Thoracic aorta endothelial cell (primary cell): ENCODE measurements around the gene SP140. TPM values are rescaled to one million over a fixed set of nuclear protein-coding genes. Genes with fewer than 3 reads are reported as not detected.

Source experiments
- total RNA-seq: library from RNA; depleted of rRNA; stranded (reverse); fragments of >200 nt; gene quantifications from 2 replicates; pipeline ENCODE4 v1.2.3, GENCODE V29; 2012

The SP140 gene
- total RNA-seq: 0.66 TPM in 1 of 2 replicates, not detected in the other

DNA sequence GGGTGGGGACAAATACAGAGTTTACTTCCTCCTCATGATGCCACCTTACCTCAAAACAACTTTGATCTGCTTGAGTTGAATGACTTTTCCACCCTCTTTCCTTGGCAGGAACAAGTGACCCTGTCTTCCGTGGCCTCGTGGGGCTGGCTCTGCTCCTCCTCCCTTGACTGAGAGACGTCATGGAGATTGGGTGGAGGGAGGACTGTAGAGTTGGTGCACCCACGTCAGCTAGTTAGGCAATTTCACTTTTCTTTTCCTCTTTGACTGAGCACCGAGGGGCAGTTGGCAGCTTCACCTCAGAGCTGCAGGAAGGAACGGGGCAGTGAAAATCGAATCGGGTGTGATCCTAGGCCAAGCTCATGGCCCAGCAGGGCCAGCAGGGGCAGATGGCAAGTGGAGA lies at the start of gene SP140:
TSS of gene SP140 (plus strand) at position 251 of the 400 bp plus-strand sequence. CDS start at position 360, 109 bp downstream.

DNA sequence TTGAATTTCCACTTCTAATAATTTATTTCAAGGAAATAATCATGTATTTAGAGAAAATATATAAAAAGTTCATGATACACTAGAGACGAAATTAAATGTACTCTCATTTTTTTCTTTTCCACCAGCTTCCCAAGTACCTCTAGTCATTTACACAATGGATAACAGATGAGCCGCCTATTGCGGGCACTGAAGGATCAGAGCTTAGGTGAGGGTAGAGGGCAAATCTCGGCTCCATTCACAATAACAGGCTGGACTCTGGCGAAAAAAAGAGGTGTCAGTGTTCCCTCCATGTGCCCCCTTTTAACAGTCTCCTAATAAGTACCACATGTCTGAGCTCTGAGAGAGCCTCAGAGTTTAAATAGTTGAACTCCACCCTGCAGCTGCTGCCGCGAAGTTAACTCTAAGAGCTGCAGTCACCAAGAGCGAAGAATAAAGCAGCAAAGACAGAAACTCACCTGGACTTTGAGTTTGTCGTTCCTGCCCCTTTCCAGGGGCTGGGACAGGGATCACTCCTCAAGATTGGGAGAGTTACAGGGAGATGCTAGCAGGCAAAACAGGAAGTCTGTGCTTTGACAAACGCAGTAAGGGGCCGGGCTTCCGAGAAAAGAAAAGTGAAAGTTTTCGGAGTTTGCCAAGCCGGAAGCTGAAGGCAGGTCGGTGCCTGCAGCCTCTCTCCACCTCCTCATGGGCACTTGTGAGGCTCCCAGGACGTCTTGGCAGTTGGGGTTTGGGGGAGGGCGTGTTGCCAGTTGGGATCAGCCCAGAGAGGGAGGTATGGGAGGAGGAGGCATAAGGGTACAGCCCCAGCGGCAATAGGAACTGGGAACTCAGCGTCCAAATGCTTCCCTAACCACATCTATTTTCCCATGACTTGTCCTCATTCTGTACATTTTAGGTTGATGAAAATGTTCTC lies 5.9 kb upstream of the SP140 start, which contains the start of gene SP110:
TSS of gene SP110 (minus strand) at position 566 of the 913 bp plus-strand sequence. CDS start 3,057 bp downstream, outside the sequence.

DNA sequence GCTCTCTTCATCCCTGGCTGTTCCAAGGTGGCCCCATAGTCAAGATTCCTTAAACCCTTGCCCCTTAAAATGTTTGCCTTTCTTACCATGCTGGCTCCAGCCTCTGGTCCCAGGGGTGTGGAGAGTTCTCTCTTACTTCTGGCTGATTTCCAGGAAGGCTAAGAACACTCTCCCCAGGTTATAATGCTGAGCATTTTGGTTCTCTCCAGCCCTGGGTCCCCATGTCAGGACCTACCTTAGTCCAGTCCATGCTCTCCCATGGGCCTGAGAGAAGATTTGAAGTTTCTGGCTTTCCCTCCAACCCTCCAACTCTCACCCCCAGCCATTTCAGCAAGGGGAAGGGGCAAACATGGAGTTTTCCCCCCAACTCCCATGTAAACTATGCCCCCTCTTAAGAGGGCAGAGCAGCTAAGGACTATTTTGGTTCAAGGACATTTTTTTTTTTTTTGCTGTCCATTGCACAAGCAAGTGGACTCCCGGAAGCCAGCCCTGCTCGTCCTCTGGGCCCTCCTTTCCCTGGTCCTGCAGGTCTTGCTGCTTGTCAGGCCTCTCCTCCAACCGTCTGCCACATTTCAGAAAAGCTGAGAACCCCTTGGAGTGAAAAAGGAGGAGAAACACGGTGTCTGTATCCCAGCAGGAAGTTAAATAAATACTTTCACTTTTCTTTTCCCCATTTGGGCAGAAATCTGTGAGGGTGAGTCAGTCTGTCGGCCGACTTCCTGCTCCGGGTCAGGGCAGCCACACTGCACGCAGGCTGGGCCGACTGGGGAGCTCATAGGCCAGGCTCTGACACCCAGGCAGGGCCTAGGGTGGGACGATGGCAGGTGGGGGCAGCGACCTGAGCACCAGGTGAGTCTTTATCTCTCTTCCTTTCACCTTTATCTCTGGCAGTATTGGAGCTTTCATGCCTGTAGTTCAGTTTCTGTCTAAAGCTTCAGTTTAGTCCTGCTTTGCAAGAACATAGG lies 101.2 kb downstream of the SP140 start, which contains the start of gene SP140L:
TSS of gene SP140L (plus strand) at position 741 of the 965 bp plus-strand sequence. CDS start at position 818, 77 bp downstream.

Other genes with a start within 250 kb of the SP140 start
- 0.13 and 0.93 TPM in 2 replicates for gene SLC16A14, start 156.8 kb upstream of the SP140 start, total RNA-seq
- 10.0 and 12.1 TPM in 2 replicates for gene SP110, start 5.8 kb upstream of the SP140 start, total RNA-seq
- gene SP140L, start 101.5 kb downstream of the SP140 start, total RNA-seq: 16.0 and 25.9 TPM in 2 replicates
- gene SP100, start 190.5 kb downstream of the SP140 start, total RNA-seq: 176 and 216 TPM in 2 replicates